ENCODE data around the gene SLC9A2.
A peak's percentile ranks its signal among the peaks of the same experiment; 100 is the strongest.

SLC9A2 gene

DNA sequence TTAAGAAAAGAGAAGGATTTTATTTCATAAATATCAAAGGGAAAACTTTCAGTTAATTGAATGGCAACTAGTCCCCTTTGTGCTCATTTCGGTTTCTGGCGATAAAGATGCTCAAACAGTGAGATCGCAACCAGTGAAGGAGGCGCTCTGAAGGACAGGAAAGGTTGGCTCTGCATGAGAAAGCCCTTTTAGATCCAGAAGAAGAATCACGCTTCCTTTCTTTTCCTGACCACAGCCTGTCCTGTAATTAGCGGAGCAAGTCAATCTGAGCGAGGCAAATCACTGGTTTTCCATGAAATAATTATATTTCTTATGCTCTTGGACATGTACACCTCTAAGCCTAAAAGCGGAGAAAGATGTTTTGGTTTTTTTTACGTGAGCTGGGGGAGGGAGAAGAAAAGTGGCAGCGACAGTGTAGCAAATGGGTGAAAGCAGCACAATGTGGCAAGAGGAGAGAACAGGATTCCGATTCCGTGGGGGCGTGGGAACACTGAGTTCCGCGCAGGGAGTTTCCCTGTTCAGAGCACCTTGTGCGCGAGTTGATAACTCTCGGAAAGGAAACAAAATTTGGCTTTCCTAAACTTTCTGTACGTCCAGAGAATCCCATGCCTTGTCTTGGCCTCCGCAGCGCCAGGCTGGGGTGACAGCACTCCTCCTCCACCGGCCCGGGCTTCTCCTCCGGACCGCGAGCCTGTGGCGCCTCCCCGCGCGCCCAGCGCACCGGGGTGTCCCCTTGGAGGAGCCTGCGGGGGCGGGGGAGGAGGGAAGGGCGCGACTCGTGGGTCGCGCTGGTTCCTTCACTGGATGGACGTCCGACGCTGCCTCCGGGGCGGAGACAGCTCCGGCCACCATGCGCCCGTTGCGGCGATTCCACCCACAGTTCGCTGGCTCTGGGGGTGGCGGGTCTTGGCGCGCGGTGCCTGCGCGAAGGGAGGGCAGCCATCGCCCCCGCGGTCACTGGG is 620 bp upstream of the SLC9A2 start:
- peak in 2 of 3 donors; percentile 26 to 38 for DNase-seq (ENCODE audit: low read depth in 2 of 3, low spot score in 1 of 3)

DNA sequence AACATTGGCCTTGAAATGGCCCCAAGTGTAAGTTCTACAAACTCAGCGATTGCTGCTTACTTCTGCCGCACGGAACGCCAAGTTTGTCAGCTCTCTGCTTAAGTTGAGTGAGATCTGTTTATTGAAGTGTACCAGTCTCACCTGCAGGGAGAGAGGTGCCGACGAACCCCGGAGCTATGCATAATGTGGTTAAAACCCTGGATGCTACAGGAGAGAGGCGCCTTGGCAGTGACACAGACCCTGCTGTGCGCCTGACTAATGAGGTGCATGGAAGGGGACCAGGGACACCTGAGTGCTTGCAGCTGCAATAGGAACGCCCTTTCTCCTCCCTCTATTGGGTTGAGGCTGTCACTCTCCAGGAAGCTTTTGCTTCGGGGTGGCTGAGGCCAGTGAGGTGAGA is 979 bp downstream of the SLC9A2 start:
- DNase-seq (ENCODE audit: low read depth in 2 of 3, low spot score in 1 of 3) = no peak

DNA sequence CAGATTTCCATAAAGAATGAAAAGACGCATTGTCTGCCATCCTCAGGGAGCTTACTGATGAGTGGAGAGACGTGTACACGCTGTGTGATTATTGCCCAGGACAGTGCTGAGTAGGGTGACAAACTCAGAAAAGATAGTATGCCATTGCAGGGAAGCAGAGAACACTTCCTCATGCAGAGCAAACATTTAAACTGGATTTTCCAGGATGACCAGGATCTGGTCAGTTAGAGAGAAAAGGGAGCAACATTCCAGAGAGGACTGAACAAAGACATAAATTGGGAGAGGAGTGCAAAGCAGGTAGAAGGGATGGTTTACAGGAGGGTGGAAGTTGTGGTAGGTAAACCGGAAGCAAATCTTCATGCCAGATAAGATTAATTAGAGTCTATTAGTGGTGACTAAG is 2.3 kb downstream of the SLC9A2 start:
- DNase-seq (ENCODE audit: low read depth in 2 of 3, low spot score in 1 of 3) = no peak

DNA sequence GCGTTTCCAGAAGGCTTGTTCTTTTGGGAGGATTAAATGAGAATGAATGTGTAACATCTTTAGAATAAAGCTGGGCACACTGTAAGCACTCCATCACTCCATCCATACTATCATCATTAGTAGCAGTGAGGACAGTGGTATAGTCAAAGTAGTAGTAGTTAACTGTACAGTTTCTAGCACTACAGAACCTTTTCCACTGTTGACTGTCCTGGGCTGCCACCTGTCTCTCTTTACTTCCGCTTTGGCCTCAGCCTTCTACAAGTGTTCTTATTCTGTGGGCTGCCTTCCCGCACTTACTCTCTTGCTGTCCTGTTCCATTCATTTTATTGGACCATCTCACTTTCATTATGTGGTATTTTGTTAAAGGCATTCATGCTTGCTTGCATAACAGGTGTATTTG is 3.3 kb downstream of the SLC9A2 start:
- DNase-seq (ENCODE audit: low read depth in 2 of 3, low spot score in 1 of 3) = no peak

DNA sequence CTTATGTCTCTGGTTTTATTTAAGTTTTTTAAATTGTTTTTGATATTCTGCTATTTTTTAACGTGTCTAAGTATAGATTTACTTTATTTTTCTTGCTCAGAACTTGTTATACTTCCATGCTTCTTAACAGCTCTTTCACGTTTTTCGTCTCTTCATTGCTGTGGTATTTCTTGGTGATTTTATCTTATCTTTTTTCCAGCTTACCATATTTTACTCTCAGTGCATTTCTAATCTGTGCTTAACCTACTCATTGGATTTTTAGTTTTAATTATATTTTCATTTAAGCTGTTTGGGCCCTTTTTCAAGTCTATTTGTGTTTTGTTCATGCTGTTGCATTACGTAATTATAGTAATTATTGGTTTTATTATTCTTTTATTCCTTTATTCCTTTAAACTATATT is 11.1 kb downstream of the SLC9A2 start:
- no peak for DNase-seq (ENCODE audit: low read depth in 2 of 3, low spot score in 1 of 3)

DNA sequence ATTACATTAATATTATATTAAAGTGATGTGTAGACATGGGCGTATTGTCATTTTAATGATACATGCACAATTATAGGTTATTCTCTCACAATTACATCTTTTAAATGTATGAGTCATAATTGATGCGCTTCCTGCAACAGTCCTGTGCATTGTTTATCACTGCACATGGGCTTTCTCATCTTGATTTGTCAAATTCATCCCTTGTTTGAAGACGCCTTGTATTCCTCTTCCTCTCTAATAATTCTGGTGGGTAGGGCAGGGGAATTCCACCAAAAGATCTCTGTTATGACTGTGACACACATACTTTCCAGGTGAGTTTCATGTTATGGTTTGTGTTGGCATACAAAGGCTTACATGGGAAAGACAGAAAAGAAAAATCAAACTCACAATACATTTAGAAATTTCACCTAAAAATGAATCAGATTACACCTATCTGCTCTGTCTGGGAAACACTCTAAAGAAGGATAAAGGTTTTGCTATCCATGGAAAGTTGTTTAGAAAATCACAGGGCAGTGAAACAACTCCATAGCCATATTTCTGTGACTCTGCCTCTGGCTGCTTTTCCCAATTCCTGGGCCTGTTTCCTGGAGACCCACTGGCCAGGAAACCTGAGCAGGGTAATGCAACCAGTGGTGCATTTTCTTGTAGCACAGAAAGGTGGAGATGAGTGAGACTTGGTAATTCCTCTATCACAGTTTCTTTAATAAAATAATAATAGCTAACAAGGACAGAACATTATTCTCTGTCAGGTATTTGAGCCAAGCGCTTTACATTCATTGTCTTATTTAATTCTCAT is 13.2 kb downstream of the SLC9A2 start:
- DNase-seq (ENCODE audit: low read depth in 2 of 3, low spot score in 1 of 3) = no peak

DNA sequence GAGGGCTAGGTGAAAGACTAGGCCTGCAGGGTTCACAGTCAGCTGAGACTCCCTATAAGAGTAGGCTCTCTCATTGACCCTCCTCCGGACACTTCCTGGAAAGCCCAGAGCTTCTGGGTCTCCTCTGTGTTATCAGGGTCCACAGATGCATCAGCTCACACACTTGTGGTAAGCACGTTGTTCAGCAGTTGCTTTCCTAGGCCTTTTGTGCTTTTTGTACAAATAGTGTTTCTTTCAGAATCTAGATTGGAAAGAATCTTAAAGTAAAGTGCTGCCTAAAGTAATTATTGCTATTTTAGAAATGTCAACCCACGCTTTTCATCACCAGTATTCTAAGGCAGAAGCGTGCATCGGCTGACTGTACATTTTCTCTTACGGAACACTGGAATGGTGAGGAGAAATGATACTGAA is 15.5 kb downstream of the SLC9A2 start:
- DNase-seq (ENCODE audit: low read depth in 2 of 3, low spot score in 1 of 3) = no peak

DNA sequence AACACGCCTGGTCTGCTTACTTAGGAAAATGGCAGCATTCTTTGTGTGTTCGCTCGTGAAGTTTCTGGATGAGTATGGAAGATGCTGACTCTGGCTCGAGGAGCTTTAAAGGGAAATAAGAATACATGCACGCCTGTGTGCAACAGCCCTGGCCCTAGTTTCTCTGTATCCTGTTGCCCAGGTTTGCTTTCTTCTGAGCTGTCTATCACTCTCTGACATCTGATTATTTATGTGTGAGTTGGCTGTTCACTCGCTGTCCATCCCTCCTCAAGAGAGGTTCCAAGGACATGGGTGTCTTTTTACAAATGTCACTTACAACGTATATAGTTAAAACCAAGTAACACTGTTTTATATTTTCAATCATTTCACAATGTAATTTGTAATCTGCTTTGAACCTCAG is 16.0 kb downstream of the SLC9A2 start:
- no peak for DNase-seq (ENCODE audit: low read depth in 2 of 3, low spot score in 1 of 3)

DNA sequence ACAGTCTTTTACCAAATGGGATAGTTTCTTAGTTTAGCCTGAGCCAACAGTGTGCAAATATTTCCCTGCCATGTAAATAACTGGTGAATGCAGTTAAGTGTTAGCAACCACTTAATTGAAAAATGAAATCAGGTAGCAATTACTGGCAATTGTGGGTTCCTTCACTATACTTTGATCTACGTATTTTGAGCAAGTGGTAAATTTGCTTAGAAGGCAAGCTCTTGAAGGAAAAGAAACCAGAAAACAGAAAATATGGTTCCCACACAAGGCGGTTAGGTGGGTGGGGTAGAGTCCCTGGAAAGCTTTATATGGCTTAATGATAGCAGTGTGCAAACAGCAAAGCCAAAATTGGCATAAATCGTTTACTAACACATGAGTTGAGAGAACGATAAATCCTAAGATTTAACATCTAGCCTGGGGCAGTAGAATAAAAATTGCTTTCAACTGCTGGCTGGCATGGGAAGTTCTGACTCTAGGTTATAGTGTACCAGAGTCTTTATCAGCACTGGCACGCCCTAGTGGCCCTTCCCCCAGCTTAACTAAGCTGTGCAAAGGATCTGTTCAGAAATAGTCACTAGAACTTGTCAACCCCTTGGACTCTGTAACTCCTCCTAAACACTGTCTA is 17.0 kb downstream of the SLC9A2 start:
- DNase-seq (ENCODE audit: low read depth in 2 of 3, low spot score in 1 of 3) = no peak

DNA sequence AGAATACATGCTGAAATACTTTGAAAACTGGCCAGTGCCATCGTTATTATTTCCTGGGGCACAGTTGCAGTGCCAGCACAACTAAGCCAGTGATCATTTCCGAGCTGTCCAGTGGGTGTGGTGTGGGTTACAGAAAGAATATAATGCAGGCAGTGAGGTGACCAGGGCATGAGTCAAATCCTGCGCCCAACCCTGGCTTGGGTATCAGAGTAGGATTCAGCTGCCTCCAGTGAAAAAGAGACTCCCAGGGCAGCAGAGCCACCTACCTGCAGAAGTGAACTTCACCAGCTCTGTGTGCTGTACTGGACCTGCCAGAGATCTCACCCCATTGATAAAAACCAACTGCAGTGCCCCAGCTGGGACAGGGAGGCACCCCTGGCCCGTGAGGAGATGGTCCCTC is 18.0 kb downstream of the SLC9A2 start:
- no peak for DNase-seq (ENCODE audit: low read depth in 2 of 3, low spot score in 1 of 3)

DNA sequence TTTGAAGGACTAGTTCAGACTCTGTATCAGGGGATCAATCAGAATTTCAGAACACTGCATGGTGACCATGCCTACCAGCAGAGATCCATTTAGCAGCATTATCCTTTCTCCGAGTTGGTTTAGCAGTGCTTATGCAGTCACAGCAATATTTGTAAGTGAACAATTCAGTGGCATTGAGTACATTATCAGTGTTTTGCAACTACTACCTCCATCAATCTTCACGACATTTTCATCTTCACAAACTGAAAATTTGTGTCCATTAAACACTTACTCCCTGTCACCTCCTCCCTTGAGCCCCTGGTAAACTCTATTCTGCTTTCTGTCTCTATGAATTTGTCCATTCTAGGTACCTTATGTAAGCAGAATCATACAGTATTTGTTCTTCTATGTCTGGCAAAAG is 20.1 kb downstream of the SLC9A2 start:
- DNase-seq (ENCODE audit: low read depth in 2 of 3, low spot score in 1 of 3) = no peak

DNA sequence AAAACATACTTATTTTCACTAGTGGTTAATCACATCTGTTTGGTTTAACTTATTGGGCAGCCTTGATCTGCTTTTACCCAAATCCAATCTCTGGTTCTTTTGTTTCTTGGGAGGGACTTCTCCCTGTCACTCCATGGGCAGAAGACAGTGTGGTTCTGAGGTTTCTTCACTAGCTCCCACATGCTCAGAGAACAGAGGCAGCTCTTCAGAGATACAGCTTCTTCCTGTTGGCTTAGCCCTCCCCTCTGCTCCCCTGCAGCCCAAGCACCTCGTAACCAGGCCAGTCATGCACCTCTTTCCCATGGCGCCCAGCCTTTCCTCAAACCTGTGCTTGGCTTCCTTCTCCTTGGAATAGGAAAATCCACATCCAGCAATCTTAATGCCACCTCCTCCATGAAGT is 32.8 kb downstream of the SLC9A2 start:
- DNase-seq (ENCODE audit: low read depth in 2 of 3, low spot score in 1 of 3) = no peak

DNA sequence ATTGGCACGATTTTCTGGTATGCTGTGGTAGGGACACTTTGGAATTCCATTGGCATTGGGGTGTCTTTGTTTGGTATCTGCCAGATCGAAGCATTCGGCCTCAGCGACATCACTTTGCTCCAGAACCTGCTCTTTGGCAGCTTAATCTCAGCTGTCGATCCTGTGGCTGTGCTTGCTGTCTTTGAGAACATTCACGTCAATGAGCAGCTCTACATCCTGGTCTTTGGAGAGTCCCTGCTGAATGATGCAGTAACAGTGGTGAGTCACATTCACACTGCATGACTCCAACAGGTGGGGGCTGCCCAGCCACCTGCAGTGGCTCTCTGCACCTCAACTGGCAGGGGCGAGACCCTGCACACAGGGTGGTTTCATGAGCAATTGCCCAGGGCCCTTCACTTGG is 38.4 kb downstream of the SLC9A2 start:
- DNase-seq (ENCODE audit: low read depth in 2 of 3, low spot score in 1 of 3) = peak in 2 of 3 donors; percentile 14 to 27

DNA sequence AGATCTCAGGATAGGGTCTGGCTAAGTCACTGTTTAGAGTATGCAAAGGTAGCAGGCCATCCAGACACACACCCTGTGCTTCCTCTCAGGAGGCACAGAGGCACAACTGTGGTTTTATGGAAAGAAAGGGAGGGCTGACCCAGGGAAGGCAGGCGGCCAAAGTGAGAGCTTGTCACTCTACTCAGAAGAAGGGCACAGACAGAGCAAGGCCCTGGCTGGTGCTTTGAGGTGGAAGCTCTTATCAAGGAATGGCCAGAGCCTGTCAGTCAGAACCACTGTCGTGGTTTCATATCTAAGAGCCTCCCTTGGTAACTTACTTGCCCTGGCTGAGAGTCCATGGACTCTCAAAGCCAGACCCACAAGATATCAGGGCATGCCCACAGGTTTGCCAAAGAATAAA is 40.7 kb downstream of the SLC9A2 start:
- no peak for DNase-seq (ENCODE audit: low read depth in 2 of 3, low spot score in 1 of 3)

DNA sequence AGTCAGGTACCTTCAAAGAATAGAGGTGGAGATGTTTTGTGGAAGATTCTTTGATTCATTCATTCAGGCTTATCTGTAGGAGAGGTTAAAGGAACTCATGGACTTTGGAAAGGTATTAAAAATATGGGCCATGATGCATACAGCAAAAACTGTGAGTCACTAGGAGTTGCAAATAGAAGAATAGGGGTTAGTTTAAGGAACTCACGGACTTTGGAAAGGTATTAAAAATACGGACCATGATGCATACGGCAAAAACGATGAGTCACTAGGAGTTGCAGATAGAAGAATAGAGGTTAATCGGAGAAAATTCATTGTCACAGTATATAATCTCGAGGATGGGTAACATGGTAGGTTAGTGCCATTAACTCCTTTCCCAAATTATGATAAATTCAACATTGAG is 41.2 kb downstream of the SLC9A2 start:
- no peak for DNase-seq (ENCODE audit: low read depth in 2 of 3, low spot score in 1 of 3)

DNA sequence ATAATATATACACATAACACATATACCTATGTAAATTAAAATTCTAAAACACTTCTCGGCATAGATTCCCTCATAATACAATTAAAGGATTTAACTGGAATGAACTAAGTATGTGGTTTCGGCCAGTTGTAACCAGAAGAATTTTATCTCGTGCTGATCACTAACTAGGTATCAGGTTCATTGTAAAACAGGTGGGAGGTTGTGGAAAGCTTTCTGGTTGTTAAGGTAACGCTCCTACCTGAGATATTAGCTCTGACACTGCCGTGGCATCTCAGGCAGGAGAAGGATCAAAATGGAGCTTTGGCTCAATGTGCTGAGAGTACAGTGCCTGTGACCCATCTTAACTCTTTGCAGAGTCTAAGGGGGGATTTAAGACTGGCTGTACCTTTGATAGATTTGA is 42.5 kb downstream of the SLC9A2 start:
- no peak for DNase-seq (ENCODE audit: low read depth in 2 of 3, low spot score in 1 of 3)

DNA sequence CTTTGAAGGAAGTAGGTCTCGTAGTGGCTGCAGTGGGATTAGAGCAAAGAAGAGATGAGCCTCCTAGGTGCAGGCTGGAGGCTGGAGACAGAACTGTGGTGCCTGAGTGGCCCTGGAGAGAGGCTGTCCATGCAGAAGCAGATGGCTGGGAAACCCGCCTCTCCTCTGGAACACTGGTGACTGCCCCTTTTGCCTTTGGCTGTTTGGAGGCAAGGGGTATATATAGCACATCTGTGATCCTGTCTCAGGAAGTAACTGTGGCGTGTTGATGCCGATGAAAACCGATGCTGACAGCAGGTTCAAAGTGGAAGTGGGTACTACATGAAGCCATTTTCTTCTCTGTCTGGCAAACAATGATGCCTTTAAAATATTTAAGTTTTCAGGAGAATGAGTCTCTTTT is 43.5 kb downstream of the SLC9A2 start:
- no peak for DNase-seq (ENCODE audit: low read depth in 2 of 3, low spot score in 1 of 3)

DNA sequence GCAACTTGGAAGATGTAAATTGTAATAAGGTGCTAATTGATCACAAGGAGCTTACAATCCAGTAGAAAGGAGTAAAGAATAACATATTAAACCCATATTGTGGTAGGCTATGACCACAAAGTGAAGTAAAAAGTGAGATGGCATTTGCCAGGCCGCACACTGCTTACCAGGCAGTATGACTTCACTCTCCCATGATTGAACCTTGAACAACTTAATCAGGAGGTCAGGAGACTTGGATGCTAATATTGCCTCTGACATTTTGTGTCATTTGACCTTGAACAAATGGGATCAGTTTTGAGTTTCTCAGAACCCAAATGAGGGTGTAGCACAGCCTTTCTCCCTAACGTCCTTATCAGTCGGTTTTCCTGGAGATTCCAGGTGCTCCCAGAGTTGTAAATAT is 44.0 kb downstream of the SLC9A2 start:
- DNase-seq (ENCODE audit: low read depth in 2 of 3, low spot score in 1 of 3) = no peak

DNA sequence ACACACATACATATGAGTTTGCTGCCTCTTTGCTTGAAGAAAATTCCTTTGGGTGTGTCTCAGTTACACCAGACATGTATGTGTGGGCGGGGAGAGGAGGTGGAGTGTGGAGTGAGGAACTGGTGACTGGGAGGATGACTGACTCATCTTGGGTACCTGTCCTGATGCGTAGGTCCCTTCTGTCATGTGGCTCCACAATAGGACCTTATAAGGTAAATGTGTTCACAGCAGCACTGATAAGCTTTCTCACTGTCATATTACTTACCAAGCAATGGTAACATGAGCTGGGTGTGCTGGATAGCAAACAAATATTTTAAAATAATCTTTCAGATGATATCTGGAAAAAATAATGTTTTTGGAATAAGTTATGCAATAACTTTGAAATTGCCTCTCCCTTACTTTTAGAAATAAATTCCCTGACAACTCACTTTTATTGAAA is 45.1 kb downstream of the SLC9A2 start:
- peak; percentile 39 to 54 (median 44) for DNase-seq (ENCODE audit: low read depth in 2 of 3, low spot score in 1 of 3)

DNA sequence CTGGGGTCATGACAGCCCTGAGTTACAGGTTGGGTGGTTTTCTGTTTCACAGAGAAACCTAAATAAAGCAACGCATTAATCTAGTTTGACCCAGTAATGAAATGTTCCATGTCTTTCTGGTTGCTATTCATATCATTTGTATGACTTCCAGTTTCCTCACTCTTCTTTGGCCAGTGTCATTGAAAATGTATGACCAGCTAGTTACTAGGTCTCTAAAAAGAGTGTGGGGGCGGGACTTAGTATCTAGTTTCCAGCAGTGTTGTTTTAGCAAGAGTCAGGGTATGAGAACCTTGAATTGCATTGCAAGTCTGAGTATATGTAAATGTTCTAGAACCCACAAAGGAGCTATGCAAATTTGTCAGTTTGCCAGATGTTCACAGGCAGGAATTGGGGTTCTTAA is 47.7 kb downstream of the SLC9A2 start:
- DNase-seq (ENCODE audit: low read depth in 2 of 3, low spot score in 1 of 3) = no peak

DNA sequence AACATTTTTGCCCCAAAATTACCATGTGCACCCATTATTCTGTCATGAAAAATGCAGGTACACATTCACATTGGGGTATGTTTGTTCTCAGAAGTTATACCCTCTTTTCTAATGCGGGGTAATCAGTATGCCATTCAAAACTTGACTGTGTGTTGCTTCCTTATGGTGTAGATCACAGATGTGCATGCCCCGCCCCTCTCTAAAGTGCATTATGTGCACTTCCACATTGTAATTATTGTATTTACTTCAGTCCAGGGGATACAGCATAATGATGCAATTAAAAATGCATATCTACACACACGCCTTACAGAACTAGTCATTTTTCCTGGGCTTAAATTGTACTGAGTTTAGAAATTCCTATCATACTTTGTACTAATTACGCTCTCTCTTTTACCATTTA is 48.8 kb downstream of the SLC9A2 start:
- no peak for DNase-seq (ENCODE audit: low read depth in 2 of 3, low spot score in 1 of 3)

DNA sequence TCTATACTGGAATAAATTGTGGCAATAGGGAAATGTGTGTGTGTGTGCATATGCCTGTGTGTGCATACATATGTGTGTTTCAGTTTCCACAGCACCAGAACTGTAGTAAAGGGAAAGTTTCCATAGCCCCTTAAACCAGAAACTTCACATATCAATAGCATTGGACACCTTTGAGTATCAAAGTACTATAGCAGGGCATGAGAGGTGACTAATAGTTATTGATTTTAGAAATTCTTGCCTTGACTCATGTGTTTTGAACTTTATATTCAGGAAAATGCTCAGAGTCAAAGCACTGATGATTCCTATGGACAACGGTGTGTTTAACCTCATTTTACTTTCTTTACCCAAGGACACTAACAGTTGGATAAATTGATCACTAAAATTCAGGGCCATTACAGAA is 50.0 kb downstream of the SLC9A2 start:
- no peak for DNase-seq (ENCODE audit: low read depth in 2 of 3, low spot score in 1 of 3)
